HG03571 (cell line): Measurements from ENCODE around the gene SOWAHC.
"Not testable (repeated sequence)": the region's sequence is repeated elsewhere in the genome, so short reads cannot be mapped to it uniquely, and the experiment has no call there.

Source experiments
- ATAC-seq: cut with Tn5 transposase; IDR thresholded peaks from one replicate; pipeline ENCODE4 v1.9.1; 2021; ENCODE audit not compliant: unreplicated experiment

The SOWAHC gene, protein sequence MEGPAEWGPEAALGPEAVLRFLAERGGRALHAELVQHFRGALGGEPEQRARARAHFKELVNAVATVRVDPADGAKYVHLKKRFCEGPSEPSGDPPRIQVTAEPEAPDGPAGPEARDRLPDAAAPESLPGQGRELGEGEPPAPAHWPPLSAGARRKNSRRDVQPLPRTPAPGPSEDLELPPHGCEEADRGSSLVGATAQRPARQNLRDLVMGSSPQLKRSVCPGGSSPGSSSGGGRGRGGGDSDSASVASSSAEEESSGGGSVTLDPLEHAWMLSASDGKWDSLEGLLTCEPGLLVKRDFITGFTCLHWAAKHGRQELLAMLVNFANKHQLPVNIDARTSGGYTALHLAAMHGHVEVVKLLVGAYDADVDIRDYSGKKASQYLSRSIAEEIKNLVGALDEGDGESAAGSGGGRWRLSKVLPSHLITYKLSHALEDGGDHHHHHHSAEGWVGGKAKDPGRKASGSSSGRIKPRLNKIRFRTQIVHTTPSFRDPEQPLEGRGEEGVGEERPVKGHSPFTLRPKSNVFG

DNA sequence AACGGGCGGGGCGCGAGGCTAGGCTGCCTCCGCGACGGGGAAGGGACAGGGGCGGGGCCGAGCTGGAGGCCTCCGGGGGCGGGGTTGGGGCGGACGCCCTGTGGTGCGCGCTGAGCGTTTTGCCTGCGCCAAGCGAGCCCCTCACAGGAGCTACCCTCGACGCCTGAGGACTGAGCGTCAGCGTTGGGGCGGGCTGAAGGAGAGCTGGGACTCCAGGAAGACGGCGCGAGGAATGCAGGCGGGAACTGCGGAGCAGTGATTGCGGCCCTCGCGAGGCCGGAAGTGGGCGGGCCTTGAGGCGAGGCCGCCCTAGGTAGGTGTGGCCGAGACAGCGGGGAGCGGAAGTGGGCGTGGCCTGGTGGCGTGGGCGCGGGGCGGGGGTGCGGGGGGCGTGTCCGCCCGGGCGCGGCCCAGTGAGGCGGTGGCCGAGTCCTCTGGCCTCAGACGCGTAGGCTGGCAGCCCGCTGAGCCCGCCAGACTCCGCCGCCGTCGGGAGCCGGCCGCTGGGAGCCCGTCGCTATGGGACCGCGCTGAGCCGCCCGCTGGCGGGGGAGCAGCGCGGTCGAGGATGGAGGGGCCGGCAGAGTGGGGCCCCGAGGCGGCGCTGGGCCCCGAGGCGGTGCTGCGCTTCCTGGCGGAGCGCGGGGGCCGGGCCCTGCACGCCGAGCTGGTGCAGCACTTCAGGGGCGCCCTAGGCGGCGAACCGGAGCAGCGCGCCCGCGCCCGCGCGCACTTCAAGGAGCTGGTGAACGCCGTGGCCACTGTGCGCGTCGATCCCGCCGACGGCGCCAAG lies at the start of gene SOWAHC, which contains the start of gene SEPTIN10:
SOWAHC (plus strand) TSS at position 443 of the 793 bp plus-strand sequence; CDS start at position 569, 126 bp downstream.
SEPTIN10 (minus strand) TSS at position 45 of the 793 bp plus-strand sequence. CDS start 139 bp downstream, outside the sequence.
- ATAC-seq: peak; percentile 78

GRCh38 chr2:109575373-109575772 lies 38.8 kb upstream of the SOWAHC start:
- ATAC-seq: no peak

- not testable (repeated sequence) for ATAC-seq
Observed at GRCh38 chr2:109577630-109578029, 36.5 kb upstream of the SOWAHC start.

DNA sequence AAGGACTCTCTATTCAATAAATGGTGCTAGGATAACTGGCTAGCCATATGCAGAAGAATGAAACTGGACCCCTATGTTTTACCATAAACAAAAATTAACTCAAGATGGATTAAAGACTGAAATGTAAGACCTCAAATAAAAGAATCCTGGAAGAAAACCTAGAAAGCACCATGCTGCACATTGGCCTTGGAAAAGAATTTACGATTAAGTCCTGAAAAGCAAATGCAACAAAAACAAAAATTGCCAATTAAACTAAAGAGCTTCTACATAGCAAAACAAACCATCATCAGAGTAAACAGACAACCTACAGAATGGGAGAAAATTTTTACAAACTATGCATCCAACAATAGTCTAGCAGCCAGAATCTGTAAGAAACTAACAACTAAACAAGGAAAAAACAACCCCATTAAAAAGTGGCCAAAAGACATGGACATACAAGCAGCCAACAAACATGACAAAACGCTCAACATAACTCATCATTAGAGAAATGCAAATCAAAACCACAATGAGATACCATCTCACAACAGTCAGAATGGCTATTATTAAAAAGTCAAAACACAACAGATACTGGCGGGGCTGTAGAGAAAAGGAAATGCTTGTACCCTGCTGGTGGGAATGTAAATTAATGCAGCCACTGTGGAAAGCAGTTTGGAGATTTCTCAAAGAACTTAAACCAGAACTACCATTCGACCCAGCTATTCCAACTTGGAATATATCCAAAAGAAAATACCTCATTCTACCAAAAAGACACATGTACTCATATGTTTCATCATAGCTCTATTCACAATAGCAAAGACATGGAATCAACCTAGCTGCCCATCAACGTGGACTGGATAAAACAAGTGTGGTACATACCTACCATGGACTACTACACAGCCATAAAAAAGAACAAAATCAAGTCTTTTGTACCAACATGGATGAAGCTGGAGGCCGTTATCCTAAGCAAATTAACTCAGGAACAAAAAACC lies 31.0 kb upstream of the SOWAHC start:
- no peak for ATAC-seq

- ATAC-seq: no peak
Observed at GRCh38 chr2:109586687-109587086, 27.5 kb upstream of the SOWAHC start.

- ATAC-seq: no peak
Observed at GRCh38 chr2:109591206-109591605, 23.0 kb upstream of the SOWAHC start.

GRCh38 chr2:109592905-109593304 lies 21.3 kb upstream of the SOWAHC start:
- no peak for ATAC-seq

DNA sequence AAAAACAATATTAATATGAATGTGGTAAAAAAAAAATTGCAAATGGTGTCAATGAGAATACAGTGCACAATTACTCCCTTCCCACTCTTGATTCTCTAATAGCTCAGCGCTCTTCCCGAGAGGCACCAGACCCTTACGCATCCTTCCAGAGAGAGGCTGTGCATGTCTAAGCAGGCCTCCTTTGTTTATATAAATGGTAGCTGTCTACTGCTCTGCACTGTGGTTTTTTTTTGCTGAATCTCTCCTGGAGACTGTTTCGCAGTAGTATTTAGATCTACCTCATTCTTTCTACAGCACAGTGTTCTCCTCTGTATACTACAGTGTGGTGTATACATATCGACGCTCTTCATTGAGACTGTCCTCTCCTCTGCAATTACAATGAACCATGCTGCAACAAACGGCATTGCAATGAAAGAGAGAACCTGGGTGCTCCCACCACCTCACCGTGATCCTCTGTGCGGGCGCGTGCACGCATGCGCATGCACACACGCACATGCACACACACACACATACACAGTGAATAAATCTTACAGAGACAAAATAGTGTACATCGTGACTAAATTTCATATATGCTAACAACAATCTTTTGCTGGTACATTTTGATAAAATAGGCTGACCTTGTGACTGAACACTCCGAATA lies 19.8 kb upstream of the SOWAHC start:
- no peak for ATAC-seq

DNA sequence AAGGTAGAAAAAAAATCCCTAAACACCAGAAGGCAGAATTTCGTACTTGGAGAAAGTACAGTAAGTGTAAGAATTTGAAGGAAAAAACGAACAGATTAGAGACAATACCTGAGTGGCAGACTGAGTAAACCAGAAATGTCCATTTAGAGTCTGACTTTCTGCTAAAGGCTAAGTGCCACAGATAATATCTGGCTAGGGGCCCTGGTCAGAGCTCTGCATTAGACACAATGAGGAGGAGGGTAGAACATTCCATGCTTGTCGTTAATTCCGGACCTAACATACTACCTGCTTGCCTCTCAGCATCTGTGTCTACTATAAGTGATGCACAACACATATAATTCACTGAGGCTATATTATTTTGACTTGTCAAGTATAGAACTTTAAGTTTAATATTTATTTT lies 18.5 kb upstream of the SOWAHC start:
- ATAC-seq: no peak

- ATAC-seq: no peak
Observed at GRCh38 chr2:109597283-109597682, 16.9 kb upstream of the SOWAHC start.

- ATAC-seq: no peak
Observed at GRCh38 chr2:109601783-109602182, 12.4 kb upstream of the SOWAHC start.

DNA sequence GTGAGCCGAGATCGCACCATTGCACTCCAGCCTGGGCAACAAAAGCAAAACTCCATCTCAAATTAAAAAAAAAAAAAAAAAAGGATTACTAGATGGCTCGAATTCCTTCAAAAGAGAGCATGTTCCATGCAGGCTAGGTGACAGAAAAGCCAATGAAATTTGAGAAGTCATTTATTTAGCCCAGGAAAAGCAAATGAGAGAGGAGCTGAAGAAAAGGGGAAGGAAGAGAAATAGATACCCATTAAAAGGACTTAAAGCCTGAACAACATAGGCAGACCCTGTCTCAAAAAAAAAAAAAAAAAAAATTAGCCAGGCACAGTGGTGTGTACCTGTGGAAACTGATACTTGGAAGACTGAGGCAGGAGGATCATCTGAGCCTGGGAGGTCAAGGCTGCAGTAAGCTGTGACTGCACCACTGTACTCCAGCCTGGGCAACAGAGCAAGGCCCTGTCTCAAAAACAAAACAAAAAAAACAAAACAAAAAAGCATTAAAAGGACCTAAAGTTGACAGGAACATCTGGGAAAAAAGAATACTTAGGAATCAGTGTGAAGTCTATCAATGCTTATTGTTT lies 11.5 kb upstream of the SOWAHC start:
- no peak for ATAC-seq

- no peak for ATAC-seq
Observed at GRCh38 chr2:109604597-109604996, 9.6 kb upstream of the SOWAHC start.

DNA sequence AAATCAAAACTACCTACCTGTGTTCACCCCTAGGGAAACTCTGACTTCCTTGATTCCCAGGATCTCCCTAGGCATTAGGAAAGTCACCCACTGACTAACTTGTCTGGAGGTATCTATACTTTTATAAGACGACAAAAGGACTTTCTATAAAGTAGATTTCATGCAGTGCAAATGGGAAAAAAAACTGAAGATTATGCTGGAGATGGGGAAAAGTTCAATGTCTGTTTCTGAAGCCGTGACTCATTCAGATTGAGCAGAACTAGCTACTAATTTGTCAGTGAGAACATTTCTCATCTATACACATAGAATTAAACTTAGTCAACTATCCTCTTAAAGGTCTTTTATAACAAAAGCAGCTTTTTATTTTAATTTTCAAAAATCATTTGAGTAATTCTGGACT lies 6.4 kb upstream of the SOWAHC start:
- ATAC-seq: no peak

GRCh38 chr2:109609352-109610024 lies 4.7 kb upstream of the SOWAHC start:
- ATAC-seq: no peak

- ATAC-seq: no peak
Observed at GRCh38 chr2:109611467-109612095, 2.6 kb upstream of the SOWAHC start.

- ATAC-seq: peak; percentile 33
Observed at GRCh38 chr2:109613081-109613921, 863 bp upstream of the SOWAHC start.
